Skeletal muscle satellite cell (primary cell): ENCODE results near the gene KCNK7.
"Not testable (repeated sequence)": the region's sequence is repeated elsewhere in the genome, so short reads cannot be mapped to it uniquely, and the experiment has no call there.

Experiments
- H3K27me3 ChIP-seq: 2 replicates; pipeline ENCODE4 v1.7.0; 2013; ENCODE audit warnings: low read length; ENCODE audit not compliant: control insufficient read depth, insufficient read depth
- H3K36me3 ChIP-seq: 2 replicates; pipeline ENCODE4 v1.7.0; 2013; ENCODE audit warnings: mild to moderate bottlenecking, control low read depth, low read length; ENCODE audit not compliant: insufficient read depth
- H3K4me1 ChIP-seq: 2 replicates; pipeline ENCODE4 v1.7.0; 2013; ENCODE audit warnings: low read length; ENCODE audit not compliant: control insufficient read depth, insufficient read depth
- H3K4me2 ChIP-seq: 2 replicates; pipeline ENCODE4 v1.7.0; 2013; ENCODE audit warnings: mild to moderate bottlenecking, low read length
- H3K4me3 ChIP-seq: 2 replicates; pipeline ENCODE4 v1.7.0; 2013; ENCODE audit warnings: low read length
- H3K9ac ChIP-seq: 2 replicates; pipeline ENCODE4 v1.7.0; 2013; ENCODE audit warnings: mild to moderate bottlenecking, low read depth, low read length, moderate library complexity
- H3K9me3 ChIP-seq: replicated peaks from 2 replicates; pipeline ENCODE4 v1.7.0; 2013; ENCODE audit warnings: mild to moderate bottlenecking, control low read depth, low read length

The KCNK7 gene

DNA sequence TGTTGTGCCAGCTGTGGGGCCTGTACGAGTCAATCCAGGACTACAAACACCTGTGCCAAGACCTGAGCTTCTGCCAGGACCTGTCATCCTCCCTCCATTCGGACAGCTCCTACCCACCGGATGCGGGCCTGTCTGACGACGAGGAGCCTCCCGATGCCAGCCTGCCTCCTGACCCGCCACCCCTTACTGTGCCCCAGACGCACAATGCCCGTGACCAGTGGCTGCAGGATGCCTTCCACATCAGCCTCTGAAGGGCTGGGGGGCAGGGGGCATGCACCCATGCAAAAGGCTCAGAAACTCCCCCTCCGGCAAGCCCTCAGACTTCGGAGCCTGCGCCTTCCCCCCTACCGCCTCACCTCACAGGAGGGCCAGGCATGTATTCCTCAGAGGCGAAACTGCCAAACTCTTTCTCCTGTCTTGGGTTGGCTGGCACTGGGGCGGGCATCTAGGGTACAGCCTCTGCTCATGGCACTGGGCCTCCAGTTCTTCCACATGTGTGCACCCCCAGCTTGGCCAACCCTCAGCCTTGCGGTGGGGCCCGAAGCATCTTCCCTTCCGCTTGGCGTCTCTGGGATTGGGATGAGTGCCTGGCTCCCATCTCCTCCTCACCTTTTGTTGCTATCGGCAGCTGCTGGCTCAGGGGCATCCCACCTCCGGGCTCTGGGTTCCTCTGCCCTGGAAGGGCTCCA, 22.1 kb downstream of the KCNK7 start:
- no peaks in the 10 kb centered on the region for H3K9me3 ChIP-seq
- H3K4me2 ChIP-seq: peak overlapping the region; percentile 96
- H3K4me1 ChIP-seq: peaks cover 68% of the 10 kb centered on the region
- H3K36me3 ChIP-seq: peaks cover 7% of the 10 kb centered on the region
- no peaks in the 10 kb centered on the region for H3K27me3 ChIP-seq
- peak overlapping the region; percentile 76 for H3K4me3 ChIP-seq
- H3K9ac ChIP-seq: peak overlapping the region; percentile 92

DNA sequence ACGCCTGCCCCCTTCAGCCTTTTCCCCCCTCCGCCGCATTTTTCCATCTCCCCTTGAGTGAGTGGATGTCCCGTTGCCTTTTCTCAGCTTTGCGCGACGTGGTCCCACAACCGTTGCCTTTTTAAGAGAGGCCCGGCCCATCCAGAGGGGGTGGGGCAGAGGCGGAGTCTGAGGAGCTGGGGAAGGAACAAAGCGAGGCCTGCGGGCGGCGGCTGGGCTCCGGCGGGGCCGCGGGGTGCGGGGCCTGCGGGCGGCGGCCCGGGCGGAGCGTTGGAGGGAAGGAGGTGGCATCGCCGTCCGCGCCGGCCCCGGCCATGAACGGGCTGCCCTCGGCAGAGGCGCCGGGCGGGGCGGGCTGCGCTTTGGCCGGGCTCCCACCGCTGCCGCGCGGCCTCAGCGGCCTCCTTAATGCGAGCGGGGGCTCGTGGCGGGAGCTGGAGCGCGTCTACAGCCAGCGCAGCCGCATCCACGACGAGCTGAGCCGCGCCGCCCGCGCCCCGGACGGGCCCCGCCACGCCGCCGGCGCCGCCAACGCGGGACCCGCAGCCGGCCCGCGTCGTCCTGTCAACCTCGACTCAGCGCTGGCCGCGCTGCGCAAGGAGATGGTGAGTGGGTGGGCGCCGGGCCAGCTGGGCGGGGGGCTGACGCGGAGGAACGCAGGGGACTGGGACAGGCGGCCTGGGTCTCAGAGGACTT, 23.1 kb downstream of the KCNK7 start, which contains the start of gene FAM89B:
TSS of gene FAM89B (plus strand) at position 183 of the 696 bp plus-strand sequence. CDS start at position 315, 132 bp downstream.
- H3K4me1 ChIP-seq: peaks cover 61% of the 10 kb centered on the region
- H3K4me3 ChIP-seq: peak within 1 kb of the TSS; percentile 98
- peak within 1 kb of the TSS; percentile 92 for H3K9ac ChIP-seq
- H3K4me2 ChIP-seq: peak within 1 kb of the TSS; percentile 96
- H3K9me3 ChIP-seq: no peaks in the 10 kb centered on the region
- peaks cover 4% of the 10 kb centered on the region for H3K36me3 ChIP-seq
- no peaks in the 10 kb centered on the region for H3K27me3 ChIP-seq

DNA sequence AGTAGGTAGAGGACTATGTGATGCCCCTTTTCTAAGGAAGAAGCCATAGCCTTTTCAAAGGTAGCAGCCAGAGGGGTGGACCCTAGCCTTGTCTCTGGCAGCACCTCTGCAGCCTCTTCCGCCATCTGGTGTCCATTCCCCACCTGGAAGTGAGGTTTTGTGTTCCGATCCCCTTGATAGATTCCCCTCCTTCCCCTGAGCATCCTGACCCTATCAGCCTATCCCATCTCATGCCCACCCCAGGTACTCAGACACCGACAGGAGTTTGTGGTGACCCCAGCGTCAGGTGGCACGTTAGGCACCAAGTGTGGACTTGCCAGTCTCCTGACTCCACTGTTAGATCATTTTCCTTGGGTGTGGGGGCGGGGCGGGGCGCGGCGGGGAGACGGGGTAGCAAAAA, 23.7 kb downstream of the KCNK7 start:
- no peaks in the 10 kb centered on the region for H3K27me3 ChIP-seq
- H3K4me1 ChIP-seq: peaks cover 55% of the 10 kb centered on the region
- peak overlapping the region; percentile 76 for H3K4me3 ChIP-seq
- H3K9ac ChIP-seq: peak overlapping the region; percentile 92
- peaks cover 4% of the 10 kb centered on the region for H3K36me3 ChIP-seq
- no peaks in the 10 kb centered on the region for H3K9me3 ChIP-seq
- peak overlapping the region; percentile 96 for H3K4me2 ChIP-seq

DNA sequence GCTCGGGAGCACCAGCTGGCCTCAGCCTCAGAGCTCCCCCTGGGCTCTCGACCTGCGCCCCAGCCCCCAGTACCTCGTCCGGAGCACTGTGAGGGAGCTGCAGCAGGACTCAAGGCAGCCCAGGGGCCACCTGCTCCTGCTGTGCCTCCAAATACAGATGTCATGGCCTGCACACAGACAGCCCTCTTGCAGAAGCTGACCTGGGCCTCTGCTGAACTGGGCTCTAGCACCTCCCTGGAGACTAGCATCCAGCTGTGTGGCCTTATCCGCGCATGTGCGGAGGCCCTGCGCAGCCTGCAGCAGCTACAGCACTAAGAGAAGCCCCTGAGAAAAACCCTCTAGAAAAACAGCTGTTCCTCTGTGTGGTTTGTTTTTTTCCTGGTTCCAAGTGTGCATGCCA, 24.2 kb downstream of the KCNK7 start:
- Histone ChIP-seq H3K9ac (peak overlapping the region; percentile 92), H3K4me3 (peak overlapping the region; percentile 98), H3K4me1 (peaks cover 51% of the 10 kb centered on the region), H3K27me3 (no peaks in the 10 kb centered on the region), H3K9me3 (no peaks in the 10 kb centered on the region), H3K36me3 (peaks cover 4% of the 10 kb centered on the region), H3K4me2 (peak overlapping the region; percentile 96)

DNA sequence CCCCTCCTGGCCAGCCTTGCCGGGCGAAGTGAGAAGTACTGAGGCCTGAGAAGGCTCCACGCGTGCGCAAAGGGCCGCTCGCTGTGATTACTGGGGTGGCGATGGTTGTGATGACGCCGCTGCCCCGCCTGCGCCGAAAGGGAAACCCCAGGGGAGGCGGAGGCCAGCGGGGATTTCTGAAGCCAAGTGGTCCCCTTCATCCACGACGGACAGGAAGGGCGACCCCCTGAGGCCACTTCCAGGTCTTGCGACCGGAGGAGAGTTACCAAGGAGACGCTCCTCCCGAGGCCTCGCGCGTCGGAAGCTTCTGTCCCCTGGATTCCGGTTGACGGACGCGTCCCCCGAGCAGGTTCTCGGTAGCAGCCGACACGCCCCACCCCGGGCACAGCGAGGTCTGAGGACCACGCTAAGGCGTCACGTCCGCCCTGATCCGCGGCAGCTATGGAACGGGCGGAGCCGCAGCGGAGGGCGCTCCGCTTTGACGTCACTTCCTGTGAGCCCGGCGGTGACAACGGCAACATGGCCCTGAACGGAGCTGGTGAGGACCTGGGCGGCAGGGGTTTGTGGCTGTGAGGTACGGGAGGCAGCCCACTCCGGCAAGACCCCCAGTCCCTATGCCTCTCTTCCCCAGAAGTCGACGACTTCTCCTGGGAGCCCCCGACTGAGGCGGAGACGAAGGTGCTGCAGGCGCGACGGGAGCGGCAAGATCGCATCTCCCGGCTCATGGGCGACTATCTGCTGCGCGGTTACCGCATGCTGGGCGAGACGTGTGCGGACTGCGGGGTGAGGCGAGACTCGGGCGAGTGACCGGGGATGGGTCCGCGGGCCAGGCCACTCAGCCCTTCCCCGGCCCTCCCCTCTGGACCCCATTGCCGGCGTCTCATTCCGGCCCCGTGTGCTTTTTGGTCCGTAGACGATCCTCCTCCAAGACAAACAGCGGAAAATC, 25.4 kb downstream of the KCNK7 start, which contains the start of gene ZNRD2:
TSS of gene ZNRD2 (plus strand) at position 505 of the 946 bp plus-strand sequence. CDS start at position 520, 15 bp downstream.
- no peaks in the 10 kb centered on the region for H3K9me3 ChIP-seq
- peak within 1 kb of the TSS; percentile 96 for H3K4me2 ChIP-seq
- H3K4me3 ChIP-seq: peak within 1 kb of the TSS; percentile 98
- peak within 1 kb of the TSS; percentile 92 for H3K9ac ChIP-seq
- peaks cover 4% of the 10 kb centered on the region for H3K36me3 ChIP-seq
- peaks cover 53% of the 10 kb centered on the region for H3K4me1 ChIP-seq
- H3K27me3 ChIP-seq: no peaks in the 10 kb centered on the region

DNA sequence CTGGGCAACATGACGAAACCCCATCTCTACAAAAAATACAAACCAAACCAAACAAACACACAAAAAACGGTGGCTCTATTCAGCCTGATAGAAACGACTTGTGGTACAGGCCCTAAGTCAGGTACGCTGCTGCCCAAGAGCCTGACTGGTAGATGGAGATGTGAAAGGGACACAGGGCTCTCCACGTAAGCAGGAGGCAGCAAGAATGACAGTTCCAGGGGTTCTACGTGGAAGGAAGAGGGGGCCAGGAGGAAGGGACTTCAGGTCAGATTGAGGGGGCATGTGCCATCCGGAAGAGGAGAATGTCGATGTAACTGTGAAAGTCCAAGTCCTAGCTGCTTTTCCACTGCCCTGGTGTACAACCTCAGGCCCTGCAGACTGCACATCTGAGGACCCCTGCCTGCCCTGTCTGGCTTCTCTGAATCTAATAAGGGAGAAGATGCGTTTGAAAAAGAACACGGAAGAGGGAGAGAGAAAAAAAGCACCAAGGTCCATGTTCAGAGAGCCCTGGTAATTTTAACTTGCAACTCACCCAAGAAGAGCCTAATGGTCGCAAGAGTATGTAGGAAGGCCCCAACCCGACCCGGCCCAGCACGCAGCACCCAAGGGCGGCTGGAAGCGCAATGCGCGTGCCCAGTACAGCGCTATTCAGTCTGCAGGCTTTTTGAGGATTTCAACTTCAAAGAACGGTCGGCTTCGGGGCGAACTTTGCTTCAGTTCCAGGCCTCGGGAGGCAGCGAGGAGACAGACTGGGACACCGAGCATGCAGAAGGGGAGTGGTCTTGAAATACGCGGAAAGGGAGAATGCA, 26.2 kb downstream of the KCNK7 start:
- H3K4me1 ChIP-seq: peaks cover 45% of the 10 kb centered on the region
- H3K9me3 ChIP-seq: no peaks in the 10 kb centered on the region
- H3K36me3 ChIP-seq: peaks cover 4% of the 10 kb centered on the region
- H3K9ac ChIP-seq: peak overlapping the region; percentile 92
- peak overlapping the region; percentile 96 for H3K4me2 ChIP-seq
- H3K27me3 ChIP-seq: no peaks in the 10 kb centered on the region
- H3K4me3 ChIP-seq: peak overlapping the region; percentile 98

DNA sequence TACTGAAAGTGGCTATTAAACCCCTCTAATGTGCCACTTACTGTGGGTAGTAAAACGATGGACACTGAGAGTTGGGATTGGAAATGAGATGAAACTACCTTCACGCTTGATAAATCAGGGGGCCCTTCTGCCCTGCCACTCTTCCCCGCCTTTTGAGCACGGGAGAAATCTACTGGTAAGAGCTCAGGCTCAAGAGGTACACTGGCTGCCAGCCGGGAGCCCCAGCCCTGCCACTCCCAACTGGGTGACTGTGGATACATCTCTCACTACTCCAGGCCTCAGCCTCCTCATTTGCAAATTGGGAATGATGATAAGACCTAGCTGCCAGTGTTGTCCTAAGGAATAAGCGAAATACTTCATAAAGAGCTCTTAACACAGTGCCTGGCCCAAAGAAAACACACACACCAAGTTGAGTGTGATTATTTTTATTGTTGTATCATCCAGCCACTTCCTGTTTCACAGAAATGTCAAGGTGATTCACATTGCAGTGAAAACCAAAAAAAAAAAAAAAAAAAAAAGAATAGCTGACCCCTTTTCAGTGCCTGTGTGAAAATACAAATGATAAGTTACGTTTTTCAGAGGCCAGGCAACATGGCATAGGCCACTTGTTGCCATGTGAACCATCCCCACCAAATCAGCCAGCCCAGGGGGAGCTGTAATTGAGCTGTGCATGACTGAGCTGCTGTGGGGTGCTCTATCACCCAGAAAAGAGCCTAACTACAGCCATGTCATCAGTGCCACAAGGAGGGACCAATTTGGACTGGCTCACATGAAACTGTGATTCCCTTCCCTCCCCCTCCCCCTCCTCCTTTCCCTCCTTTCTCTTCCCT, 29.8 kb downstream of the KCNK7 start:
- H3K4me2 ChIP-seq: peak overlapping the region; percentile 33
- H3K9me3 ChIP-seq: no peaks in the 10 kb centered on the region
- peak overlapping the region; percentile 22 for H3K9ac ChIP-seq
- H3K4me1 ChIP-seq: peaks cover 30% of the 10 kb centered on the region
- H3K36me3 ChIP-seq: no peaks in the 10 kb centered on the region
- H3K27me3 ChIP-seq: no peaks in the 10 kb centered on the region
- H3K4me3 ChIP-seq: no peak overlapping the region

DNA sequence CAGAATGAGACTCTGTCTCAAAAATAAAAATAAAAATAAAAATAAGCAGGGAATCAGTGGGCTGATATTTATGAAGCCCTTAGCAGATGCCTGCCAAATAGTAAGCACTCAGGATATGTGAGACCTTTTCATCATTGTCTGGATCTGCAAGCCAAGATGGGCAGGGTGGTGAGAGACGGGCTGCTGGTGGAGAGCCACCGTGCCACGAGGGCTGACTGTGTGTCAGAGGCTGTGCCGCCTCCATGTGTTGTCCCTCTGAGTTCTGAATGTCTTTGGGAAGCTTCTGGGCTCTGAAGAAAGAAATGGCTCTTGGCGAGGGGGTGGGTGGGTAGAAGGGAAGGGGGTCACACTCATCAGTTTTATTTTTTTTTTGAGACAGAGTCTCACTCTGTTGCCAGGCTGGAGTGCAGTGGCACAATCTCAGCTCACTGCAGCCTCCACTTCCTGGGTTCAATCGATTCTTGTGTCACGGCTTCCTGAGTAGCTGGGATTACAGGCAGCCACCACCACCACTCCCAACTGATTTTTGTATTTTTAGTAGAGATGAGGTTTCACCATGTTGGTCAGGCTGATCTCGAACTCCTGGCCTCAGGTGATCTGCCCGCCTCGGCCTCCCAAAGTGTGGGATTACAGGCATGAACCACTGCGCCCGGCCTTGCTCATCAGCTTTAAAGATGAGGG, 30.6 kb downstream of the KCNK7 start:
- H3K4me1 ChIP-seq: peaks cover 38% of the 10 kb centered on the region
- not testable (repeated sequence) for H3K4me2 ChIP-seq, H3K9me3 ChIP-seq, H3K36me3 ChIP-seq, H3K27me3 ChIP-seq, H3K9ac ChIP-seq, H3K4me3 ChIP-seq

DNA sequence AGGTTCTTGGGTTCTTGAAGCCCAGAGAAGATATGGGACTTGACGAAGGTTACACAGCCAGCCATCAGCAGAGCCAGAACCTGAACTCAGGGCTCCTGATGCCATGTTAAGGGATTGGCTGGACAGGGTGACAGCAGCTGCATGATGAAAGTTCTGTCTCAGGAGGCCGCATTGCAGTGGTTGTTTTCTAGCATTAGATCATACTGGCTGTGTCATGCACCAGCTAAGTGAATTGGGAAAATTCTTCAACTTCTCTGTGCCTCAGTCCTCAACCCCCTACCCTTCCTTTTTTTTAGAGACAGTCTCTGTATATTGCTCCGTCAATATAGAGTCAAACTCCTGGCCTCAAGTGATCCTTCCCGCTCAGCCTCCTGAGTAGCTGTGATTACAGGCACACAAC, 32.0 kb downstream of the KCNK7 start:
- Histone ChIP-seq H3K9me3 (no peaks in the 10 kb centered on the region), H3K36me3 (no peaks in the 10 kb centered on the region), H3K4me1 (peaks cover 43% of the 10 kb centered on the region), H3K4me2 (no peak overlapping the region), H3K4me3 (no peak overlapping the region), H3K9ac (no peak overlapping the region), H3K27me3 (no peaks in the 10 kb centered on the region)

DNA sequence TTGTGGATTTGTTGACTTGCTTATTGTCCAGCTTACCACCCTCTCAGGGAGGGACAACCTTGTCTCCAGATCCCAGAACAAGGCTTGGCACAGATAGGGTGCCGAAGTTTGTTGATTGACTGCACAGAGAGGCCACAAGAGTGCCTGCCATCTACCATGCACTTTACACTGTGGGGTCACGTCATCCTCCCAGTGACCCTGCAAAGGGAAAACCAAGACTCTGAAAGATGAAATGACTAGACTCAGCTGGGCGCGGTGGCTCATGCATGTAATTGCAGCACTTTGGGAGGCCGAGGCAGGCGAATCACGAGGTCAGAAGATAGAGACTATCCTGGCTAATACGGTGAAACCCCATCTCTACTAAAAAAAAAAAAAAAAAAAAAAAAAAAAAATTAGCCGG, 32.8 kb downstream of the KCNK7 start:
- H3K4me1 ChIP-seq: peaks cover 44% of the 10 kb centered on the region
- no peak overlapping the region for H3K4me3 ChIP-seq

More for the DNA sequence above, 32.8 kb downstream of the KCNK7 start:
- no peak overlapping the region for H3K4me2 ChIP-seq
- no peak overlapping the region for H3K9ac ChIP-seq
- no peaks in the 10 kb centered on the region for H3K36me3 ChIP-seq
- no peaks in the 10 kb centered on the region for H3K27me3 ChIP-seq
- no peaks in the 10 kb centered on the region for H3K9me3 ChIP-seq
